GM19193 (cell line): Measurements from ENCODE around the gene MAGEA8.

ENCODE experiments used
- POLR2A ChIP-seq: IDR thresholded peaks from 4 replicates; pipeline ENCODE4 v1.6.1; 2011; ENCODE audit not compliant: insufficient read depth, insufficient read length; ENCODE audit errors: extremely low read depth

The MAGEA8 gene

GRCh38 chrX:149881081-149881711 is at the start of gene MAGEA8:
TSS of gene MAGEA8 (plus strand) at chrX:149881183. CDS start at chrX:149884273, 3,090 bp downstream.
- no peak for TF ChIP-seq POLR2A

DNA sequence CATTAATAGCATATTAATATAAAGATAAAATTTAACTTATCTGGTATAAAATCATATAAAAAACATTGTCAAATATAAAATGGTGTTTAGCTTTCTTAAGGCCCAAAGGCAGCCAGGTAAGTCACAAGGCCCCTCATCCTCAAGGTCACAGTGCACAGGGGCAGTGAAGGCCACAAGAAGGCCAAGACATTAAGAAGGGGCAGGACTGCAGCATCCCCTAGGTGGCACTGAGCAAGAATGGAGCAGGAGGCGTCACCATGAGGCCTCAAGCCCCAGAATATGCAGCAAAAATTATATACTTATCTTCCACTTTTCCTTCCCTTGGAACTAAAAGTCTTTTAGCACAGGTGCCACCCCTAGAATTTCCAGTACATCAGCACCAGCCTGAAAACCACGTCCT is 49.5 kb upstream of the MAGEA8 start:
- TF ChIP-seq POLR2A = no peak

- TF ChIP-seq POLR2A = no peak
Observed at GRCh38 chrX:149837167-149837566, 43.8 kb upstream of the MAGEA8 start.

DNA sequence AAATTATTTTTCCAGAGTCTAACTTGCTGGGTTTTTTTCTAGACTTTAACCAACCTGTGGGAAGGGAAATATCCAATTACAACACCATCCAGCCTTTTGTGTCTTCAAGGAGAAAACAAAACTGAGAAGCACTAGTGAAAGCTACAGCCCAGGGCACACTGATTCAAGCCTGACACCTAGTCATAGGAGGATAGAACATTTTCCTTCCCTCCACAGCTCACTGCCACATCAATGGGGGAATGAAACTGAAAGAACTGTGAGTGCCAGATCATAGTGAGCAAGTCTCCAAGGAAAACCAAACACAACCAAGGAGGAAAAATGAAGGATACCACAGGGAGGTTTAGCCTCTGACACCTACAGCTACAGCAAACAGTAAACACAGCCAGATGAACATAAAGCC is 43.3 kb upstream of the MAGEA8 start:
- no peak for TF ChIP-seq POLR2A

DNA sequence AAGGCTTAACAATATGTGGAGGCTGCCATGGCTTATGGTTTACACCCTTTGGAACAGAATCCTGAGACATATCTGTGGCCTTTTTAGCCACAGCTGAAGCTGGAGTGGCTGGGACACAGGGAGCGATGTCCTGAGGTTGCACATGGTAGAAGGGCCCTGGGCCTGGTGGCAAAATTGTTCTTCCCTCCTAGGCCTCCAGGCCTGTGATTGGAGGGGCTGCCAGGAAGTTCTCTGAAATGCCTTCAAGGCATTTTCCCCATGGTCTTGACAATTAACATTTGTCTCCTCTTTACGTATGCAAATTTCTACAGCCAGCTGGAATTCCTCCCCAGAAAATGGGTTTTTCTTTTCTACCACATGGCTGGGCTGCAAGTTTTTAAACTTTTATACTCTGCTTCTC is 39.1 kb upstream of the MAGEA8 start:
- TF ChIP-seq POLR2A = no peak

GRCh38 chrX:149845385-149845784 is 35.6 kb upstream of the MAGEA8 start:
- no peak for TF ChIP-seq POLR2A

GRCh38 chrX:149846789-149847188 is 34.2 kb upstream of the MAGEA8 start:
- TF ChIP-seq POLR2A = no peak

- TF ChIP-seq POLR2A = no peak
Observed at GRCh38 chrX:149848855-149849254, 32.1 kb upstream of the MAGEA8 start.

DNA sequence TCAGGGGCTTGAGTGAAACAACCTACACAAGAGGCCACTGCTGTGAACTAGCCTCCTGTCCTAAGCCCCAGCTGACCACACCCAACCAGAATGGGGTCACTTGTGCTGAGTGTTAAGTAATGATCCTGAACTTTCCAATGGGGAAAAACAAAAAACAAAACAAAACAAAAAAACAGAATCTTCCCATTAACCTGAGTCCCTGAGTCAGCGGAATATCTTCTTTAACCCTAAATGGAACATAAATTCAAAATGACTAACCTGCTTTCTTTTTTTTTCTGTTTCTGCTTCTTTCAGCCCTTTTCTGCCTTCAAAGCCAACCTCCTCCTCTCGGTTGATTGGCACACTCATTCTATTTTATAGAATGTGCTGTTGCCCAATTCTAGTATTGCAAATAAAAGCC is 31.2 kb upstream of the MAGEA8 start:
- TF ChIP-seq POLR2A = no peak

DNA sequence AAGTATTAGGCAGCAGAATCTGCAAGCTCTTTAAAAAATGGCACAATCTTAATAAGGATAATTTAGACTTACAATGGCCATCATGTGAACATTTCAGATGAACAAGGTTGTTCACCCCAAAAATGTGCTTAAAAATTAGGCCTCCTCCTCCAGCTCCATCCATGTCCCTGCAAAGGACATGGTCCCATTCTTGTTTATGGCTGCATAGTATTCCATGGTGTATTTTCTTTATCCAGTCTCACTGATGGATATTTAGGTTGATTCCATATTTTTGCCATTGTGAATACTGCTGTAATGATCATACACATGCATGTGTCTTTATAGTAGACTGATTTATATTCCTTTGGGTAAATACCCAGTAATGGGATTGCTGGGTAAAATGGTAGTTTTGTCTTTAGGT is 29.1 kb upstream of the MAGEA8 start:
- TF ChIP-seq POLR2A = no peak

- no peak for TF ChIP-seq POLR2A
Observed at GRCh38 chrX:149853925-149854324, 27.1 kb upstream of the MAGEA8 start.

GRCh38 chrX:149858592-149858991 is 22.4 kb upstream of the MAGEA8 start:
- no peak for TF ChIP-seq POLR2A

DNA sequence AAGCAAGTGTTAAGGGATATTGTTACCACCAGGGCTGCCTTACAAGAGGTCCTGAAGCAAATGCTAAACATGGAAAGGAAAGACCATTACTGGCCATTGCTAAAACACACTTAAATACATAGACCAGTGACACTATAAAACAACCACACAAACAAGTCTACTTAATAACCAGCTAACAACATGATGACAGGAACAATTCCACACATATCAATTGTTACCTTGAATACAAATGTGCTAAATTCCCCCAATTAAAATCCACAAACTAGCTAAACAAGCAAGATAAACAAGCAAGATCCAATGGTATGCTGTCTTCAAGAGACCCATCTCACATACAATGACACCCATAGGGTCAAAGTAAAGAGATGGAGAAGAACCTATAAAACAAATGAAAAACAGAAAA is 20.5 kb upstream of the MAGEA8 start:
- no peak for TF ChIP-seq POLR2A

DNA sequence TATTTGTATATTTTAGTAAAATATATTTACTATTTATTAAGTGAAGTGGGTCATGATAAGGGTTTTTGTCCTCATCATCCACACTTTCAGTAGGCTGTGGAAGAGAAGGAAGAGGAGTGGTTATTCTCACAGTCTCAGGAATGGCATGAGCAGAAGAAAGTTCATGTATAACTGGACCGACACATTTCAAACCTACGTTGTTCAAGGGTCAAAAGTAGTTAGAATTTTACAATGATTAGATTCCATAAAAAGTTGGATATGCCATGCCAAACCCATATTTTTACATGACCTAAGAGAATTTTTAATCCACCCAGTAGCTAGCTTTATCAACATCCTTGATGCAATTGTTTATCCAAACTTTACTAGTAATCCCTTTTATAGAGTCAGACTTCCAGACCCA is 15.6 kb upstream of the MAGEA8 start:
- TF ChIP-seq POLR2A = no peak

GRCh38 chrX:149867488-149867887 is 13.5 kb upstream of the MAGEA8 start:
- no peak for TF ChIP-seq POLR2A

GRCh38 chrX:149870840-149871239 is 10.1 kb upstream of the MAGEA8 start:
- TF ChIP-seq POLR2A = no peak

GRCh38 chrX:149871433-149871832 is 9.6 kb upstream of the MAGEA8 start:
- TF ChIP-seq POLR2A = no peak

DNA sequence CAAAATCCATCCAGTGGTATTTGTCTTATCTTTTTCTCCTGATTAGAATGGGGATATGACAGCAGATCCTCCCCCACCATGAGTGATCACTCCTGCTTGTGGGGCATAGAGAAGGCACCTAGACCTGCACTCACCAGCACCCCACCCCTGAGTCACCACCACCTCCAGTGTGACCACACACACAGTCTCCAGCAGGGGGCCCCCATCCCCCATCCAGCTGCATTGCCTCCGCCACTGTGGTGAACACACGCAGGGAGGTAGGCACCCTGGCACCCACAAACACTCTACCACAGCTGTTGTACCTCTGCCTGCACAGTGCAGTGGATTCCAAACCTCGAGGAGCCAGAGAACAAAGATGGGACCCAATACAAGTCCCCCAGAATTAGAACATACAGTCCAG is 9.0 kb upstream of the MAGEA8 start:
- no peak for TF ChIP-seq POLR2A

- TF ChIP-seq POLR2A = no peak
Observed at GRCh38 chrX:149877157-149877556, 3.8 kb upstream of the MAGEA8 start.
